ENCODE results near the gene DCUN1D1.
A peak's percentile ranks its signal among the peaks of the same experiment; 100 is the strongest.

The DCUN1D1 gene

GRCh38 chr3:182967218-182968204 is 12.8 kb downstream of the DCUN1D1 start:
- Histone ChIP-seq H3K27ac (peak overlapping the region; percentile 62), H3K9me3 (no peaks in the 10 kb centered on the region), H3K4me1 (ENCODE audit: control insufficient read depth in 1 of 2, insufficient read depth in 1 of 2, low read depth in 1 of 2, low read length in 1 of 2) (peaks cover 15 to 26% of the 10 kb centered on the region in 2 experiments), H3K36me3 (peaks cover 12% of the 10 kb centered on the region), H3K4me3 (ENCODE audit: low read depth in 1 of 2, low read length in 1 of 2) (no peak overlapping the region), H3K27me3 (no peaks in the 10 kb centered on the region)
- TF ChIP-seq CTCF (IDR thresholded peaks at IDR 0.05) = no peak

- no peak overlapping the region for H3K27ac ChIP-seq
Observed at GRCh38 chr3:182965861-182966366, 14.4 kb downstream of the DCUN1D1 start.

GRCh38 chr3:182964179-182964578 is 16.2 kb downstream of the DCUN1D1 start:
- Histone ChIP-seq H3K9me3 (no peaks in the 10 kb centered on the region), H3K4me3 (ENCODE audit: low read depth in 1 of 2, low read length in 1 of 2) (no peak overlapping the region), H3K27ac (no peak overlapping the region), H3K36me3 (peaks cover 22% of the 10 kb centered on the region), H3K4me1 (ENCODE audit: control insufficient read depth in 1 of 2, insufficient read depth in 1 of 2, low read depth in 1 of 2, low read length in 1 of 2) (peaks cover 25 to 31% of the 10 kb centered on the region in 2 experiments), H3K27me3 (no peaks in the 10 kb centered on the region)
- TF ChIP-seq CTCF (IDR thresholded peaks at IDR 0.05) = no peak

More at GRCh38 chr3:182965861-182966366, 14.4 kb downstream of the DCUN1D1 start:
- Histone ChIP-seq H3K4me3 (ENCODE audit: low read depth in 1 of 2, low read length in 1 of 2) (no peak overlapping the region), H3K36me3 (peaks cover 19% of the 10 kb centered on the region), H3K9me3 (no peaks in the 10 kb centered on the region), H3K27me3 (no peaks in the 10 kb centered on the region), H3K4me1 (ENCODE audit: control insufficient read depth in 1 of 2, insufficient read depth in 1 of 2, low read depth in 1 of 2, low read length in 1 of 2) (peaks cover 15 to 26% of the 10 kb centered on the region in 2 experiments)
- TF ChIP-seq CTCF (IDR thresholded peaks at IDR 0.05) = no peak

DNA sequence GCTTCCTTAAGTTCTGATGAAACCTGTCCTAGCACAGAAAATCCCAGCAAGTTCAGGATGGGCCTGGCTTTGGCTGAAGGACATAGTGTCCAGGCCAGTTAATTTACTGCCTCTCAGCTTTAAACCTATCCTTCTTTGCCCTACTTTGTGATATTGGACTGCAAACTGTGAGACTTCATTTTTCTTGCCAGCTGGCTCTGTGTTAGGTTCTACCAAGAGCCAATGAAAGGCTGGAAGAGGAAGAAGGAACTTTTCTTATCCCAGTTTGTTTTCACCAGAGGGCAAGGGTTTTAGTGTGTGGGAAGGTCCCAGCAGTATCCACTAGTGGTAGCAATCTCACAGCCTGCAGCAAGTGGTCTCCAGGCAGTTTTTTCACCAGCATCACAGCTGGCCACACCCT is 18.2 kb downstream of the DCUN1D1 start:
- Histone ChIP-seq H3K4me1 (ENCODE audit: control insufficient read depth in 1 of 2, insufficient read depth in 1 of 2, low read depth in 1 of 2, low read length in 1 of 2) (peaks cover 22 to 24% of the 10 kb centered on the region in 2 experiments), H3K9me3 (no peaks in the 10 kb centered on the region), H3K27ac (no peak overlapping the region), H3K4me3 (ENCODE audit: low read depth in 1 of 2, low read length in 1 of 2) (no peak overlapping the region), H3K27me3 (no peaks in the 10 kb centered on the region), H3K36me3 (peaks cover 26% of the 10 kb centered on the region)
- TF ChIP-seq CTCF (IDR thresholded peaks at IDR 0.05) = no peak

DNA sequence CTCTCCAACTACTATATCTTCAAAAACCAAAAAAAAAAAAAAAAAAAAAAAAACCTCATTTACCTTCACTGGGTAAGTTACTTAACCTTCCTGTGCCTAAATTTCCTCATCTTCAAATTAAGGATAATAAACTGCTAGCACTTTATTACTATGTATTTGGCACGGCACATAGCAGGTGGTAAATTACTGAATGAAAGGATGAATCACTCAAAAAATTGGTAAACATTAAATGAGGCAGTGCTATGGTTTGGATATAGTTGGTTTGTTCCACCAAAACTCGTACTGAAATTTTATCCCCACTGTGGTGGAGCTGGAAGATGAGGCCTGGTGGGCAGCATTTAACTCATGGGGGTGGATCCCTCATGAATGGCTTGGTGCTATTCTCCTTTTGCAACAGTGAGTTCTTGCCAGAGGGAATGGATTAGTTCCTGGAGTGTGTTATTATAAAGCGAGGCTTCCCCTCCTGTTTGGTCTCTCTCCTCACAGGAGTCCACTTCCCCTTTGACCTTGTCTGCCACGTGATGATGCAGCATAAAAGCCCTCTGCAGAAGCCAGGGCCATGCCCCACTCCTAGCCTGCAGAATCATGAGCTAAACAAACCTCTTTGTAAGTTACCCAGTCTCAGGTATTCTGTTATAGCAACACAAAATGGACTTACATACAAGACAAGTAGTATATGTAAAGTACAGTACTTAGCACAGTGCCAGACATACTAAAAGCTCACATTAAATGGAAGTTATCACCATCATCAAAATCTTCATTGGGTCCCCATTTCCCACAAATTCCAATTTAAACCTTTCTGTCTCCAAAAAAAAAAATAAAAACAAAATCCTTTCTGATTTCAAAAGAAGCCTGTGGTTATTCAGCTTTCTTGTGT is 20.6 kb downstream of the DCUN1D1 start:
- no peak for TF ChIP-seq CTCF (IDR thresholded peaks at IDR 0.05)
- H3K4me3 ChIP-seq (ENCODE audit: low read depth in 1 of 2, low read length in 1 of 2) = no peak overlapping the region
- H3K27ac ChIP-seq = peak overlapping the region; percentile 74
- H3K9me3 ChIP-seq = no peaks in the 10 kb centered on the region
- H3K36me3 ChIP-seq = peaks cover 39% of the 10 kb centered on the region
- H3K27me3 ChIP-seq = no peaks in the 10 kb centered on the region
- H3K4me1 ChIP-seq (ENCODE audit: control insufficient read depth in 1 of 2, insufficient read depth in 1 of 2, low read depth in 1 of 2, low read length in 1 of 2) = peaks cover 26 to 33% of the 10 kb centered on the region in 2 experiments

Data from neutrophil (primary cell).